Neural cell (in vitro differentiated cells): ENCODE data around the gene ZIC1. TPM values are rescaled to one million over a fixed set of nuclear protein-coding genes. Genes with fewer than 3 reads are reported as not detected.
A peak's percentile ranks its signal among the peaks of the same experiment; 100 is the strongest.

ENCODE experiments used
- H2AFZ ChIP-seq: fragments of 200-600, 300-800 bp; sonication (generic), shearing (Covaris generic); 2 replicates; pipeline ENCODE4 v1.6.0; 2014; ENCODE audit warnings: low read depth, mild to moderate bottlenecking, antibody characterized with exemption, low read length, moderate library complexity
- H3F3A ChIP-seq: fragments of 200-600 bp; shearing (Covaris generic); 2 replicates; pipeline ENCODE4 v1.6.1; 2016; ENCODE audit warnings: mild to moderate bottlenecking, moderate library complexity, mixed read lengths, antibody characterized with exemption, low read length; ENCODE audit not compliant: insufficient read depth, poor library complexity, severe bottlenecking
- H3K27ac ChIP-seq: fragments of 200-600, 300-800 bp; sonication (generic), shearing (Covaris generic); 2 replicates; pipeline ENCODE4 v1.5.1; 2014; ENCODE audit warnings: mild to moderate bottlenecking, low read length, moderate library complexity
- H3K27me3 ChIP-seq: fragments of 300-800, 200-600 bp; sonication (generic), shearing (Covaris generic); 2 replicates; pipeline ENCODE4 v1.6.0; 2014; ENCODE audit warnings: mild to moderate bottlenecking, low read depth, low read length, moderate library complexity; ENCODE audit not compliant: insufficient read depth
- H3K36me3 ChIP-seq: fragments of 300-800, 200-600 bp; sonication (generic), shearing (Covaris generic); 2 replicates; pipeline ENCODE4 v1.5.1; 2014; ENCODE audit warnings: mild to moderate bottlenecking, antibody characterized with exemption, low read length, moderate library complexity; ENCODE audit not compliant: insufficient read depth
- H3K4me2 ChIP-seq: fragments of 300-800, 200-600 bp; sonication (generic), shearing (Covaris generic); 2 replicates; pipeline ENCODE4 v1.6.0; 2014; ENCODE audit warnings: mild to moderate bottlenecking, low read length
- H3K4me3 ChIP-seq: fragments of 300-800, 200-600 bp; sonication (generic), shearing (Covaris generic); 2 replicates; pipeline ENCODE4 v1.5.1; 2014; ENCODE audit warnings: mild to moderate bottlenecking, low read length, moderate library complexity
- H3K79me2 ChIP-seq: fragments of 200-600 bp; shearing (Covaris generic); replicated peaks from 2 replicates; pipeline ENCODE4 v1.6.0; 2014; ENCODE audit warnings: mild to moderate bottlenecking, low read length, moderate library complexity; ENCODE audit not compliant: insufficient read depth
- H3K9ac ChIP-seq: fragments of 300-800, 200-600 bp; sonication (generic), shearing (Covaris generic); 2 replicates; pipeline ENCODE4 v1.6.1; 2016; ENCODE audit warnings: mild to moderate bottlenecking, low read length, mixed read lengths
- H3K9me2 ChIP-seq: fragments of 200-600 bp; shearing (Covaris generic); 2 replicates; pipeline ENCODE4 v1.6.1; 2016; ENCODE audit warnings: mild to moderate bottlenecking, low read length, mixed read lengths; ENCODE audit not compliant: insufficient read depth
- H3K9me3 ChIP-seq: fragments of 200-600, 300-800 bp; sonication (generic), shearing (Covaris generic); 2 replicates; pipeline ENCODE4 v1.6.1; 2016; ENCODE audit warnings: mild to moderate bottlenecking, mixed run types, low read length, moderate library complexity, mixed read lengths
- H4K20me1 ChIP-seq: fragments of 200-600 bp; shearing (Covaris generic); 2 replicates; pipeline ENCODE4 v1.6.1; 2016; ENCODE audit warnings: mild to moderate bottlenecking, mixed run types; ENCODE audit not compliant: insufficient read depth
- CTCF ChIP-seq: fragments of 450-650 bp; IDR thresholded peaks from 2 replicates; pipeline ENCODE4 v1.5.1; 2014; ENCODE audit warnings: antibody characterized with exemption, mild to moderate bottlenecking, moderate library complexity; ENCODE audit not compliant: poor library complexity, severe bottlenecking
- EZH2 ChIP-seq: fragments of 200-600, 300-800 bp; shearing (Covaris generic), sonication (generic); IDR thresholded peaks from 2 replicates; pipeline ENCODE4 v1.6.1; 2014; ENCODE audit warnings: antibody characterized with exemption, low read length, borderline replicate concordance, mild to moderate bottlenecking; ENCODE audit not compliant: insufficient read depth, poor library complexity, severe bottlenecking
- MXI1 ChIP-seq: fragments of 450-650 bp; conservative IDR thresholded peaks from 2 replicates; pipeline ENCODE4 v1.6.1; 2014; ENCODE audit warnings: antibody characterized with exemption, mild to moderate bottlenecking; ENCODE audit not compliant: poor library complexity, severe bottlenecking
- POLR2AphosphoS5 ChIP-seq: IDR thresholded peaks from 2 replicates; pipeline ENCODE4 v1.6.1; 2012
- RAD21 ChIP-seq: fragments of 450-650 bp; conservative IDR thresholded peaks from 2 replicates; pipeline ENCODE4 v1.6.1; 2014; ENCODE audit warnings: antibody characterized with exemption, mild to moderate bottlenecking, moderate library complexity
- REST ChIP-seq: IDR thresholded peaks from 2 replicates; pipeline ENCODE4 v1.6.1; 2012; ENCODE audit warnings: borderline replicate concordance
- SMC3 ChIP-seq: fragments of 450-650 bp; conservative IDR thresholded peaks from 2 replicates; pipeline ENCODE4 v1.6.1; 2014; ENCODE audit warnings: antibody characterized with exemption, mild to moderate bottlenecking, moderate library complexity; ENCODE audit not compliant: poor library complexity
- TAF1 ChIP-seq: IDR thresholded peaks from 2 replicates; pipeline ENCODE4 v1.6.1; 2012; ENCODE audit warnings: low read depth
- polyA plus RNA-seq: library from polyadenylated mRNA; depleted of rRNA; stranded (reverse); fragments of >200 nt; gene quantifications from 2 replicates; pipeline ENCODE4 v1.2.3, GENCODE V29; 2014

ZIC1 gene
- polyA plus RNA-seq, 1 donor from 2014 or later, result 183 TPM

GRCh38 chr3:147408188-147409100 lies 721 bp upstream of the ZIC1 start:
- peak overlapping the region; percentile 56 for H3K9ac ChIP-seq
- TF ChIP-seq POLR2AphosphoS5, result peak; percentile 37
- TF ChIP-seq TAF1, result no peak
- H3K79me2 ChIP-seq, result peaks cover 97% of the 10 kb centered on the region
- peak overlapping the region; percentile 50 for H3K4me2 ChIP-seq
- H4K20me1 ChIP-seq, result no peaks in the 10 kb centered on the region
- H3K27me3 ChIP-seq, result peaks cover 46% of the 10 kb centered on the region
- H3K9me2 ChIP-seq, result no peaks in the 10 kb centered on the region
- H3K36me3 ChIP-seq, result no peaks in the 10 kb centered on the region
- peak overlapping the region; percentile 47 for H3K27ac ChIP-seq
- peaks cover 7% of the 10 kb centered on the region for H3F3A ChIP-seq
- peak overlapping the region; percentile 92 for H3K4me3 ChIP-seq
- H3K9me3 ChIP-seq, result no peaks in the 10 kb centered on the region
- no peak overlapping the region for H2AFZ ChIP-seq

GRCh38 chr3:147410116-147410525 lies 956 bp downstream of the ZIC1 start:
- H3K9me3 ChIP-seq, result no peaks in the 10 kb centered on the region
- peaks cover 10% of the 10 kb centered on the region for H3F3A ChIP-seq
- peak overlapping the region; percentile 92 for H3K4me3 ChIP-seq
- TF ChIP-seq REST, result peak; percentile 6
- TF ChIP-seq POLR2AphosphoS5, result no peak
- TF ChIP-seq CTCF, result no peak
- H3K27ac ChIP-seq, result peak overlapping the region; percentile 92
- H3K9ac ChIP-seq, result peak overlapping the region; percentile 80
- peaks cover 35% of the 10 kb centered on the region for H3K27me3 ChIP-seq
- peak overlapping the region; percentile 28 for H2AFZ ChIP-seq
- no peaks in the 10 kb centered on the region for H4K20me1 ChIP-seq
- no peaks in the 10 kb centered on the region for H3K36me3 ChIP-seq
- peak overlapping the region; percentile 89 for H3K4me2 ChIP-seq
- H3K79me2 ChIP-seq, result peaks cover 96% of the 10 kb centered on the region
- H3K9me2 ChIP-seq, result no peaks in the 10 kb centered on the region

GRCh38 chr3:147410526-147411237 lies 1.5 kb downstream of the ZIC1 start:
- Histone ChIP-seq H3K27ac (peak overlapping the region; percentile 92), H3K27me3 (peaks cover 29% of the 10 kb centered on the region), H3K4me2 (peak overlapping the region; percentile 89), H4K20me1 (no peaks in the 10 kb centered on the region), H3K9ac (peak overlapping the region; percentile 80), H3F3A (peaks cover 10% of the 10 kb centered on the region), H3K9me2 (no peaks in the 10 kb centered on the region), H3K36me3 (no peaks in the 10 kb centered on the region), H3K9me3 (no peaks in the 10 kb centered on the region), H2AFZ (peak overlapping the region; percentile 28), H3K79me2 (peaks cover 96% of the 10 kb centered on the region), H3K4me3 (peak overlapping the region; percentile 92)
- no peak for TF ChIP-seq RAD21
- TF ChIP-seq REST, result peak; percentile 59
- TF ChIP-seq SMC3, result no peak
- peak; percentile 46 for TF ChIP-seq MXI1
- no peak for TF ChIP-seq POLR2AphosphoS5
- TF ChIP-seq EZH2, result no peak
